IMR-90 (cell line): ENCODE results near the gene RGS3. TPM values are rescaled to one million over a fixed set of nuclear protein-coding genes. Genes with fewer than 3 reads are reported as not detected.

Experiments used
- ATAC-seq: fragments of 200-7000 bp; cut with Tn5 transposase; 2 replicates; pipeline ENCODE4 v1.9.1; 2020; ENCODE audit warnings: low read depth, mild to moderate bottlenecking, moderate library complexity
- BruUV-seq: library from RNA; stranded (reverse); fragments of 400-500 nt; replicated peaks from 2 replicates; lab custom pipeline; 2021; lab: Mats Ljungman, UMichigan
- CTCF ChIA-PET: fragments of 300-600 bp; formaldehyde crosslinking; extraction: SDS; loops from one replicate; lab custom pipeline; 2021; ENCODE audit warnings: antibody characterized with exemption; lab: Yijun Ruan, JAX
- POLR2A ChIA-PET: fragments of 300-600 bp; sonication (Branson Sonifier 250); formaldehyde crosslinking; loops from one replicate; lab custom pipeline; 2022; ENCODE audit warnings: antibody characterized with exemption; ENCODE audit not compliant: unreplicated experiment; lab: Charles Lee
- DNase-seq: peaks from one replicate; pipeline ENCODE4 v3.0.0; 2013
- H2AFZ ChIP-seq: replicated peaks from 2 replicates; pipeline ENCODE3; 2013; ENCODE audit warnings: low read length, mild to moderate bottlenecking; ENCODE audit not compliant: poor library complexity
- H2AK5ac ChIP-seq: 2 replicates; pipeline ENCODE4 v1.6.1; 2013; ENCODE audit warnings: low read depth, low read length, inconsistent platforms
- H2AK9ac ChIP-seq: replicated peaks from 2 replicates; pipeline ENCODE3; 2013; ENCODE audit warnings: mild to moderate bottlenecking, low read depth, low read length, moderate library complexity; ENCODE audit not compliant: poor library complexity
- H2BK120ac ChIP-seq: 2 replicates; pipeline ENCODE4 v1.6.1; 2013; ENCODE audit warnings: low read depth, low read length, inconsistent platforms
- H2BK15ac ChIP-seq: 3 replicates; pipeline ENCODE4 v1.6.1; 2013; ENCODE audit warnings: low read depth, low read length, inconsistent platforms
- H2BK20ac ChIP-seq: 2 replicates; pipeline ENCODE4 v1.6.1; 2013; ENCODE audit warnings: low read depth, mild to moderate bottlenecking, inconsistent platforms, low read length, moderate library complexity
- H2BK5ac ChIP-seq: 2 replicates; pipeline ENCODE4 v1.6.1; 2013; ENCODE audit warnings: mild to moderate bottlenecking, low read depth, low read length, inconsistent platforms; ENCODE audit not compliant: poor library complexity, severe bottlenecking
- H3K14ac ChIP-seq: replicated peaks from 2 replicates; pipeline ENCODE4 v1.6.1; 2013; ENCODE audit warnings: low read depth, low read length, inconsistent platforms
- H3K18ac ChIP-seq: 2 replicates; pipeline ENCODE4 v1.6.1; 2013; ENCODE audit warnings: low read depth, low read length, control low read depth
- H3K23ac ChIP-seq: 2 replicates; pipeline ENCODE4 v1.6.1; 2013; ENCODE audit warnings: low read depth, low read length, inconsistent platforms
- H3K27ac ChIP-seq: 2 replicates; pipeline ENCODE4 v1.5.1; 2013; ENCODE audit warnings: mild to moderate bottlenecking, control low read depth, low read length; ENCODE audit not compliant: insufficient read depth
- H3K27me3 ChIP-seq: 2 replicates; pipeline ENCODE4 v1.6.1; 2013; ENCODE audit warnings: low read length; ENCODE audit not compliant: control insufficient read depth, insufficient read depth
- H3K36me3 ChIP-seq: 2 replicates; pipeline ENCODE4 v1.6.1; 2013; ENCODE audit warnings: low read length, mixed read lengths; ENCODE audit not compliant: control insufficient read depth, insufficient read depth
- H3K4ac ChIP-seq: 2 replicates; pipeline ENCODE4 v1.6.1; 2013; ENCODE audit warnings: low read depth, low read length, inconsistent platforms
- H3K4me1 ChIP-seq: 2 replicates; pipeline ENCODE4 v1.6.1; 2013; ENCODE audit warnings: low read length, mixed read lengths; ENCODE audit not compliant: control insufficient read depth, insufficient read depth
- H3K4me2 ChIP-seq: 2 replicates; pipeline ENCODE4 v1.6.1; 2013; ENCODE audit warnings: low read depth, mild to moderate bottlenecking, control low read depth, low read length, moderate library complexity
- H3K4me3 ChIP-seq: 2 replicates; pipeline ENCODE4 v1.5.1; 2013; ENCODE audit warnings: low read depth, mild to moderate bottlenecking, control low read depth, low read length, moderate library complexity; ENCODE audit not compliant: insufficient read depth
- H3K56ac ChIP-seq: 2 replicates; pipeline ENCODE4 v1.6.1; 2013; ENCODE audit warnings: low read length, inconsistent platforms; ENCODE audit not compliant: insufficient read depth; ENCODE audit errors: extremely low read depth
- H3K79me1 ChIP-seq, 2 experiments: 2 replicates each; pipeline ENCODE4 v1.6.1; 2013; ENCODE audit warnings: low read length in 2 of 2, inconsistent platforms in 1 of 2, low read depth in 1 of 2
- H3K9ac ChIP-seq: 2 replicates; pipeline ENCODE4 v1.6.1; 2013; ENCODE audit warnings: low read depth, low read length, control low read depth
- H3K9me1 ChIP-seq: 2 replicates; pipeline ENCODE4 v1.6.1; 2013; ENCODE audit warnings: low read length, inconsistent platforms; ENCODE audit not compliant: insufficient read depth
- H3K9me3 ChIP-seq: 2 replicates; pipeline ENCODE4 v1.6.1; 2013; ENCODE audit warnings: low read length; ENCODE audit not compliant: control insufficient read depth, insufficient read depth
- H4K20me1 ChIP-seq: 2 replicates; pipeline ENCODE4 v1.6.1; 2013; ENCODE audit warnings: low read length, inconsistent platforms; ENCODE audit not compliant: insufficient read depth
- H4K5ac ChIP-seq: 2 replicates; pipeline ENCODE4 v1.6.1; 2013; ENCODE audit warnings: mild to moderate bottlenecking, low read depth, low read length, control low read depth
- H4K8ac ChIP-seq, 2 experiments: 2 replicates each; pipeline ENCODE4 v1.6.1; 2013; ENCODE audit warnings: low read depth in 2 of 2, low read length in 2 of 2, control low read depth in 1 of 2, inconsistent platforms in 1 of 2
- H4K91ac ChIP-seq: 2 replicates; pipeline ENCODE4 v1.6.1; 2013; ENCODE audit warnings: low read depth, low read length, inconsistent platforms; ENCODE audit not compliant: insufficient read depth
- CEBPB ChIP-seq: IDR thresholded peaks from 2 replicates; pipeline ENCODE4 v1.6.1; 2012; ENCODE audit warnings: low read depth, low read length, improper control_type of control experiment
- CHD1 ChIP-seq: IDR thresholded peaks from 2 replicates; pipeline ENCODE4 v1.6.1; 2012; ENCODE audit warnings: low read depth, low read length, improper control_type of control experiment
- MAFK ChIP-seq: IDR thresholded peaks from 2 replicates; pipeline ENCODE4 v1.6.1; 2012; ENCODE audit warnings: low read depth, low read length, improper control_type of control experiment
- MAZ ChIP-seq: IDR thresholded peaks from 2 replicates; pipeline ENCODE4 v1.6.1; 2012; ENCODE audit warnings: low read depth, mild to moderate bottlenecking, low read length, improper control_type of control experiment, moderate library complexity, borderline replicate concordance
- MXI1 ChIP-seq: IDR thresholded peaks from 2 replicates; pipeline ENCODE4 v1.6.1; 2012; ENCODE audit warnings: low read depth, mild to moderate bottlenecking, low read length, moderate library complexity, borderline replicate concordance
- NFE2L2 ChIP-seq: fragments of 150-350 bp; IDR thresholded peaks from 2 replicates; pipeline ENCODE4 v1.6.1; 2016; ENCODE audit warnings: low read depth, mild to moderate bottlenecking, low read length
- POLR2A ChIP-seq: IDR thresholded peaks from 2 replicates; pipeline ENCODE4 v1.6.1; 2012; ENCODE audit warnings: mild to moderate bottlenecking, low read depth, low read length
- RCOR1 ChIP-seq: IDR thresholded peaks from 2 replicates; pipeline ENCODE4 v1.6.1; 2012; ENCODE audit warnings: mild to moderate bottlenecking, low read length, improper control_type of control experiment; ENCODE audit not compliant: insufficient replicate concordance
- RFX5 ChIP-seq: IDR thresholded peaks from 2 replicates; pipeline ENCODE4 v1.8.0; 2012; ENCODE audit warnings: low read depth, mild to moderate bottlenecking, low read length, moderate library complexity
- SMC3 ChIP-seq: fragments of 150-350 bp; IDR thresholded peaks from 2 replicates; pipeline ENCODE4 v1.6.1; 2016; ENCODE audit warnings: low read depth, mild to moderate bottlenecking, antibody characterized with exemption, low read length, moderate library complexity
- whole genome bisulfite sequencing, 2 experiments: methylation state at CpG; one replicate each; pipeline versions ENCODE4 v1.1.5 to v1.1.7; 2013; ENCODE audit warnings: missing lambda C conversion rate in 2 of 2; ENCODE audit not compliant: insufficient read length in 1 of 2; ENCODE audit errors: extremely low coverage in 2 of 2; 5-methylcytosine and 5-hydroxymethylcytosine counted together
- dilution Hi-C: fragments of 300-500 bp; cut with HindIII; formaldehyde crosslinking; loops from one replicate; pipeline ENCODE4 v1.14.3; 2018; ENCODE audit warnings: low sequenced_read_pairs; ENCODE audit not compliant: unreplicated experiment
- in situ Hi-C: fragments of 300-500 bp; cut with MboI; formaldehyde crosslinking; loops from 3 replicates; pipeline ENCODE4 v1.14.3; 2019; ENCODE audit warnings: low sequenced_read_pairs, inconsistent platforms, mixed read lengths
- intact Hi-C: fragments of 100-400 bp; cut with micrococcal nuclease; formaldehyde crosslinking; loops from 2 replicates; pipeline ENCODE4 v1.10.0; 2022
- polyA plus RNA-seq, 3 experiments: library from polyadenylated mRNA; depleted of rRNA; stranded (reverse); fragments of >200 nt; gene quantifications; 2 replicates each; pipeline ENCODE4 v1.2.3, GENCODE V29; 2012; ENCODE audit warnings: low replicate concordance in 1 of 3
- total RNA-seq: library from RNA; depleted of rRNA; stranded (reverse); fragments of >200 nt; gene quantifications from 2 replicates; pipeline ENCODE4 v1.2.3, GENCODE V29; 2012
- TF ChIP-seq, protein P1 (sequence below): conservative IDR thresholded peaks from 2 replicates; pipeline ENCODE4 v1.5.1; 2012; ENCODE audit warnings: mild to moderate bottlenecking, low read depth, low read length, improper control_type of control experiment

Gene RGS3
- total and polyA plus RNA-seq, 2 of the 4 experiments (the other 2 are of a cell fraction): 51.8 to 65.6 TPM

DNA sequence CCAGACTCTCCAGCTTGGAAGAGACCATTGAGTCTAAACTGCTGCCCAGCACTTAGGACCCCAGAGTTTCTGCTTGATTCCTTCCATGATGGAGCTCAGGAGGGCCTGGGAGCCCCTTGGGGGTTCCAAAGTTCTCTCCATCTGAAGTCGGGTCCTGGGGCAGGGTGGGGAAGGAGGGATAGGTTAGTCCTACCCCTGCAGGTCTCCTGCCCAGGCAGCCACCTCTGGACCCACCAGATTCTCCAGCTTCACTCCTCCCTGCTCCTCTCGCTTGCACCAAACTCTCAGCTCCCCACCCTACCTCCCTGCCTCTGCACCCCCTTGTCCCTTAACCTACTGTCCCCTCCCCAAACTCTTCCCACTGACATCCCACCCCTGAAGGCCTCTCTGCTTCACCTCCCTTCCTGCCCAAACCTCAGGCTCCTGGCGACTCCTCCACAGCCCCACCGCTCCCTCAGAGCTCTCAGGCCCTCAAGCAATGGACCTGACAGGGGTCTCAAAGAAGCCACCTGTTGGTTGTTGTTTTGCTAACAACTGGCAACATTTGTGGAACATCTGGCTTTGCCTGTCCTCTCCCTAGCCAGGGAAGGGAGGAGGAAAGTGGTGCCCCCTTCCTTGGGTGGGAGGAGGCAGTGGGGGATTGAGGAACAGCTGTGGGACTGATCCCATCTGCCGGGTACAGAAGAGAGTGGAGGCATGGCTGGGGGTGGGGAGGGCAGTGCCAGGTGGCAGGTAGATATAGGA lies 137.5 kb downstream of the RGS3 start:
- no peak for ATAC-seq
- Histone ChIP-seq H3K36me3 (peaks cover 19% of the 10 kb centered on the region), H2BK5ac (peak overlapping the region; percentile 60), H3K4me1 (peaks cover 48% of the 10 kb centered on the region), H3K27ac (no peak overlapping the region), H4K8ac (peak overlapping the region; percentile 61 to 87; a peak in 2 of 4 replicates), H4K91ac (peak overlapping the region; percentile 54), H3K23ac (no peak overlapping the region; the same call in 1 of the 2 replicates), H3K4ac (peak overlapping the region; percentile 90), H3K4me3 (no peak overlapping the region), H4K20me1 (peaks cover 32% of the 10 kb centered on the region), H3K27me3 (no peaks in the 10 kb centered on the region), H3K9me1 (peaks cover 45% of the 10 kb centered on the region), H3K14ac (peak overlapping the region; percentile 83), H2AFZ (peak overlapping the region; percentile 69), H2BK120ac (peak overlapping the region; percentile 96), H3K9me3 (no peaks in the 10 kb centered on the region), H2AK9ac (peak overlapping the region; percentile 83), H2AK5ac (peak overlapping the region; percentile 96), H3K18ac (0 out of 2 replicates have a peak overlapping the region, but pooled peaks have one; percentile 25), H2BK20ac (peak overlapping the region; percentile 82), H4K5ac (no peak overlapping the region), H3K4me2 (no peak overlapping the region), H3K79me1 (peaks cover 0 to 60% of the 10 kb centered on the region in 2 experiments; a peak in 2 of 4 replicates), H3K56ac (no peak overlapping the region), H2BK15ac (peak overlapping the region; percentile 83), H3K9ac (no peak overlapping the region)
- dilution Hi-C loops: no loop called here
- in situ Hi-C loops: no loop called here
- BruUV-seq: no TSS peak
- intact Hi-C loops: no loop called here
- WGBS, 2 experiments: no CpG with 5 or more reads among the region's 5 CpGs
- DNase-seq: no peak
- TF ChIP-seq POLR2A: no peak
- no peak for TF ChIP-seq RCOR1
- TF ChIP-seq, protein P1, sequence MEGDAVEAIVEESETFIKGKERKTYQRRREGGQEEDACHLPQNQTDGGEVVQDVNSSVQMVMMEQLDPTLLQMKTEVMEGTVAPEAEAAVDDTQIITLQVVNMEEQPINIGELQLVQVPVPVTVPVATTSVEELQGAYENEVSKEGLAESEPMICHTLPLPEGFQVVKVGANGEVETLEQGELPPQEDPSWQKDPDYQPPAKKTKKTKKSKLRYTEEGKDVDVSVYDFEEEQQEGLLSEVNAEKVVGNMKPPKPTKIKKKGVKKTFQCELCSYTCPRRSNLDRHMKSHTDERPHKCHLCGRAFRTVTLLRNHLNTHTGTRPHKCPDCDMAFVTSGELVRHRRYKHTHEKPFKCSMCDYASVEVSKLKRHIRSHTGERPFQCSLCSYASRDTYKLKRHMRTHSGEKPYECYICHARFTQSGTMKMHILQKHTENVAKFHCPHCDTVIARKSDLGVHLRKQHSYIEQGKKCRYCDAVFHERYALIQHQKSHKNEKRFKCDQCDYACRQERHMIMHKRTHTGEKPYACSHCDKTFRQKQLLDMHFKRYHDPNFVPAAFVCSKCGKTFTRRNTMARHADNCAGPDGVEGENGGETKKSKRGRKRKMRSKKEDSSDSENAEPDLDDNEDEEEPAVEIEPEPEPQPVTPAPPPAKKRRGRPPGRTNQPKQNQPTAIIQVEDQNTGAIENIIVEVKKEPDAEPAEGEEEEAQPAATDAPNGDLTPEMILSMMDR: no peak
- no peak for TF ChIP-seq CHD1
- TF ChIP-seq MXI1: no peak
- no peak for TF ChIP-seq CEBPB
- TF ChIP-seq MAZ: no peak
- TF ChIP-seq RFX5: no peak
- TF ChIP-seq SMC3: no peak
- no peak for TF ChIP-seq NFE2L2
- no peak for TF ChIP-seq MAFK
- CTCF ChIA-PET: interaction anchor here (0.6 kb wide), 1 partner anchor 200 kb away, joined by 3 read pairs; the partner anchor contains the start of gene ALAD
- POLR2A ChIA-PET: interaction anchor here (1.2 kb wide), 1 partner anchor 146 kb away, joined by 3 read pairs; no protein-coding TSS in a partner anchor
